ENCODE measurements around the gene ATXN7L1.

Gene ATXN7L1

DNA sequence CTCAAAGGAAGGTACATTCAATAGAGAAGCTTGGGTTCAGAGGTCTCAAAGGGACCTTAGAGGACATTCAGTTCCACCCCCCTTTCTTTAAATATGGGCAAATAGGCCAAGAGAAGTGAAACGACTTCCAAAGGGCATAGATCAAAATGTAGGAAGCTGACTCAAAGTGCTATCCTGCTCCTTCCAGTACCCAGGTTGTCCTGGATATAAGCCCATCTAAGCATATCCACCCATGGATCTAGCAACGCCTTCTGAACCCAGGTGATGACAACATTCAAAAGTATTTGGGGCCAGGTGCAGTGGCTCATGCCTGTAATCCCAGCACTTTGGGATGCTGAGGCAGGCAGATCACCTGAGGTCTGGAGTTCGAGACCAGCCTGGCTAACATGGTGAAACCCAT lies 5.3 kb downstream of the ATXN7L1 start:
- DNase-seq (ENCODE audit: low read depth, low spot score): no peak
- no peak overlapping the region for H3K9ac ChIP-seq (ENCODE audit: insufficient read length, low read depth)
- no peak for TF ChIP-seq SUZ12 (IDR thresholded peaks at IDR 0.05; ENCODE audit: extremely low read depth, insufficient read depth, insufficient read length)
- TF ChIP-seq ZNF274 (IDR thresholded peaks at IDR 0.05; ENCODE audit: low read depth, low read length): no peak
- no peak for TF ChIP-seq YY1 (IDR thresholded peaks at IDR 0.05; ENCODE audit: insufficient read depth, insufficient read length)
- H3K4me1 ChIP-seq (ENCODE audit: insufficient read depth, insufficient read length): peaks cover 2% of the 10 kb centered on the region
- H3K36me3 ChIP-seq (ENCODE audit: insufficient read depth, insufficient read length, low read length): peaks cover 33% of the 10 kb centered on the region
- no peaks in the 10 kb centered on the region for H3K27me3 ChIP-seq (ENCODE audit: insufficient read depth, insufficient read length)
- no peak overlapping the region for H3K4me3 ChIP-seq (ENCODE audit: insufficient read length, low read depth)
- H3K9me3 ChIP-seq (ENCODE audit: insufficient read depth, low read length): no peaks in the 10 kb centered on the region; the same call in 1 of the 2 replicates

DNA sequence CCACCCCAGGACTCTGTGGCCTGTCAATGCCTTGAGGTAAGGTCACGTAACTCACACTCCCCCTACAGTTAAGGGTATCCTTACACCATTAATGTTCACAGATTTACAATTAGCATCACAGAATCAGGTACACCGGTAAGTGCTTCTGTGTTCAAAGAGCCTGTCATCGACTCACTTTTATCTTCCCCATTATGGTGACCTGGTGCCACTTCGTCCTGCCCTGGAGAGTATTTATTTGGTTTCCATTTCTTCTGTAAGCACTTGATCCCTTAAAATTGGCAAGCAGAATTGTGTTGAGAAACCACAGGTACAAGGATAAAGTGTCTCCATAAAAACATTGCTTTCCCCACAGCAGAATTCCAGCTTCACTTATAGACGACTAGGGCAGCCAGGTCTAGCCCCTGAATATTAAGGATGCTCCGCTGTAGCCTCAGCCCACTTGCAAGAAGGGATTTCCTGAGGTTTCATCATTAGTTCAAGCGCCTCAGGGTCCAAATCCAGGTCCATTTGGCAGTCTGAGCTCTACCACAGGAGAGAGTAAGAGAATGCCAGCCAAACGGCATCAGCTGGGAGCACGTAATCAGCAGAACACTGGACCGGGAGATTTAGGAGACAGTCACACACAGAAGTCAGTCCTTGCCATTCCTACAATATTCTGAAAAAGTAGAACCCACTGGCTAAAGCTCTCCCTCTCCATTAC lies 10.1 kb downstream of the ATXN7L1 start:
- Histone ChIP-seq H3K36me3 (ENCODE audit: insufficient read depth, insufficient read length, low read length) (peaks cover 18% of the 10 kb centered on the region), H3K9ac (ENCODE audit: insufficient read length, low read depth) (no peak overlapping the region), H3K27me3 (ENCODE audit: insufficient read depth, insufficient read length) (no peaks in the 10 kb centered on the region), H3K4me1 (ENCODE audit: insufficient read depth, insufficient read length) (peaks cover 2% of the 10 kb centered on the region), H3K9me3 (ENCODE audit: insufficient read depth, low read length) (no peaks in the 10 kb centered on the region; the same call in 1 of the 2 replicates), H3K4me3 (ENCODE audit: insufficient read length, low read depth) (no peak overlapping the region)
- TF ChIP-seq ZNF274 (IDR thresholded peaks at IDR 0.05; ENCODE audit: low read depth, low read length) (no peak), SUZ12 (IDR thresholded peaks at IDR 0.05; ENCODE audit: extremely low read depth, insufficient read depth, insufficient read length) (no peak), YY1 (IDR thresholded peaks at IDR 0.05; ENCODE audit: insufficient read depth, insufficient read length) (no peak)
- DNase-seq (ENCODE audit: low read depth, low spot score): no peak

DNA sequence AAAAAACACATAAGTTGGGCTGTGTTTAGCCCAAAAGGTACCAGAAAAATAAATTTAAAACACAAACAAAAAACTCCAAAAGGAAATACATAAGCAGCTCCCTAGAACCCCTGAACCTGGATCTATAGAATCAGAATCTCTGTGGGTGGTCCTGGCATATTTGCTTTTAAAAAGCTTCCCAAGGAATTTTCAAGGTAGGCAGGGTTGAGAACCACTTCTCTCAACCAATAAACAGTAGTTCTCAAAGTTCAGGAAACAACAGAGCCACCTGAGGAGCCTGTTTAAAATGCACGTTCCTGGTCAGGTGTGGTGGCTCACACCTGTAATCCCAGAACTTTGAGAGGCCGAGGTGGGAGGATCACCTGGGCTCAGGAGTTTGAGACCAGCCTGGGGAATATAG lies 12.5 kb downstream of the ATXN7L1 start:
- DNase-seq (ENCODE audit: low read depth, low spot score): no peak
- H3K4me1 ChIP-seq (ENCODE audit: insufficient read depth, insufficient read length): peaks cover 2% of the 10 kb centered on the region
- H3K27me3 ChIP-seq (ENCODE audit: insufficient read depth, insufficient read length): no peaks in the 10 kb centered on the region
- no peak overlapping the region for H3K4me3 ChIP-seq (ENCODE audit: insufficient read length, low read depth)
- H3K9me3 ChIP-seq (ENCODE audit: insufficient read depth, low read length): no peaks in the 10 kb centered on the region
- no peak overlapping the region for H3K9ac ChIP-seq (ENCODE audit: insufficient read length, low read depth)
- peaks cover 13% of the 10 kb centered on the region for H3K36me3 ChIP-seq (ENCODE audit: insufficient read depth, insufficient read length, low read length)
- TF ChIP-seq ZNF274 (IDR thresholded peaks at IDR 0.05; ENCODE audit: low read depth, low read length): no peak
- TF ChIP-seq YY1 (IDR thresholded peaks at IDR 0.05; ENCODE audit: insufficient read depth, insufficient read length): no peak
- no peak for TF ChIP-seq SUZ12 (IDR thresholded peaks at IDR 0.05; ENCODE audit: extremely low read depth, insufficient read depth, insufficient read length)

DNA sequence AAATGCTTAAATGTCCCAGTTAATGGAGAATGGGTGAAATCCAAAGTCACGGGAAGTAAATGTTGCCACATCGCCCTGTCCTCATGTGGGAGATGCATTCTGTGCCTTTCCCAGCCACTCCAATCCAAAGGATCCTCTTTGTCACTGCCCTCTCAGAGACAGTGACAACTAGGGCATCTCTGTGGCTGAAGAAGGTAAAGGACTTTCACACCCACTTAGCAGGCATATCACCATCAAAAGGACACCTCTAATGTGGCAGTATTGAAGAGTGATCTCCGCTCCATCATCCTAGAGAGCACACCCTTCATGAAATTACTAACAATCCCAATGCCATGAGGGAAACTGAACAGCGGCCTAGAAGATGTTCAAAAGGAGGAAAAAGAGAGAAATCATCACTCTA lies 13.6 kb downstream of the ATXN7L1 start:
- TF ChIP-seq SUZ12 (IDR thresholded peaks at IDR 0.05; ENCODE audit: extremely low read depth, insufficient read depth, insufficient read length) (no peak), YY1 (IDR thresholded peaks at IDR 0.05; ENCODE audit: insufficient read depth, insufficient read length) (no peak), ZNF274 (IDR thresholded peaks at IDR 0.05; ENCODE audit: low read depth, low read length) (no peak)
- Histone ChIP-seq H3K36me3 (ENCODE audit: insufficient read depth, insufficient read length, low read length) (peaks cover 12% of the 10 kb centered on the region), H3K9ac (ENCODE audit: insufficient read length, low read depth) (no peak overlapping the region), H3K27me3 (ENCODE audit: insufficient read depth, insufficient read length) (no peaks in the 10 kb centered on the region), H3K4me3 (ENCODE audit: insufficient read length, low read depth) (no peak overlapping the region), H3K9me3 (ENCODE audit: insufficient read depth, low read length) (no peaks in the 10 kb centered on the region), H3K4me1 (ENCODE audit: insufficient read depth, insufficient read length) (peaks cover 1% of the 10 kb centered on the region)
- no peak for DNase-seq (ENCODE audit: low read depth, low spot score)

DNA sequence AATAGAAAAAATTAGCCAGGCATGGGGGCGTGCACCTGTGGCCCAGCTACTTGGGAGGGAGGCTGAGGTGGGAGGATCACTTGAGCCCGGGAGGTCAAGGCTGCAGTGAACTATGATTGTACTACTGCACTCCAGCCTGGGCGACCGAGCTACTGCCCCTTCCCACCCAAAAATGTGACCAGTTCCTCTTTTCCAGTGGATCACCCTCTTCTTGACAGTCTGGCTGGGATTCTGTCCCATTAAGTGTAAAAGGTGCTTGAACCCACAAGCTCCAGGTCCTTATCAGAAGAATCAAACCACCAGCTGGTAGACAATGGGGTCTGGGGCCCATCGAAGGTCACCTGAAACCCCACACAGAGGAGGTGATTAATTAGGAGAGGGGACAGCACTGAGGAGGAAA lies 14.1 kb downstream of the ATXN7L1 start:
- H3K9me3 ChIP-seq (ENCODE audit: insufficient read depth, low read length): no peaks in the 10 kb centered on the region
- H3K4me3 ChIP-seq (ENCODE audit: insufficient read length, low read depth): no peak overlapping the region
- no peaks in the 10 kb centered on the region for H3K27me3 ChIP-seq (ENCODE audit: insufficient read depth, insufficient read length)
- TF ChIP-seq YY1 (IDR thresholded peaks at IDR 0.05; ENCODE audit: insufficient read depth, insufficient read length) (no peak), ZNF274 (IDR thresholded peaks at IDR 0.05; ENCODE audit: low read depth, low read length) (no peak), SUZ12 (IDR thresholded peaks at IDR 0.05; ENCODE audit: extremely low read depth, insufficient read depth, insufficient read length) (no peak)
- no peak overlapping the region for H3K9ac ChIP-seq (ENCODE audit: insufficient read length, low read depth)
- no peak for DNase-seq (ENCODE audit: low read depth, low spot score)
- H3K36me3 ChIP-seq (ENCODE audit: insufficient read depth, insufficient read length, low read length): peaks cover 8% of the 10 kb centered on the region
- no peaks in the 10 kb centered on the region for H3K4me1 ChIP-seq (ENCODE audit: insufficient read depth, insufficient read length)

DNA sequence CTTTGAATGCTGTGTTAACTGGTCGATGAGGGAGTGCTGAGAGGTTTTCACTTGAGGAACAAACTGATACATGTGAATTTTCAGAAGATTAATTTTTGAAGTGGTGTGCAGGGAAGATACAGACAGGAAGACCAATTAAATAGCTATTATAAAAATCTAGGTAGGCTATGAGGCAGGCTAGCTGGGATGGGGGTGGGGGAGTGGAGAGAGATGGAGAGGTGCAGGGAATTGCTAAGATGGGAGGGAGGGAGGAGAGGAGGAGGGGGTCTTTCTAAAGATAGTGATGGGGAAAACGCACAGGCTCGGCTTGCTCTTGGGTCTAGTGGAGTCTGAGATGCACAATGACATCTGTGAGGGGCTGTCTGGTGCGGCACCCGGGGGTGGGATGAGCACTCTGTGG lies 15.2 kb downstream of the ATXN7L1 start:
- Histone ChIP-seq H3K9ac (ENCODE audit: insufficient read length, low read depth) (no peak overlapping the region), H3K36me3 (ENCODE audit: insufficient read depth, insufficient read length, low read length) (peaks cover 3% of the 10 kb centered on the region), H3K9me3 (ENCODE audit: insufficient read depth, low read length) (no peaks in the 10 kb centered on the region), H3K4me3 (ENCODE audit: insufficient read length, low read depth) (no peak overlapping the region), H3K4me1 (ENCODE audit: insufficient read depth, insufficient read length) (no peaks in the 10 kb centered on the region), H3K27me3 (ENCODE audit: insufficient read depth, insufficient read length) (no peaks in the 10 kb centered on the region)
- TF ChIP-seq SUZ12 (IDR thresholded peaks at IDR 0.05; ENCODE audit: extremely low read depth, insufficient read depth, insufficient read length): no peak
- no peak for TF ChIP-seq YY1 (IDR thresholded peaks at IDR 0.05; ENCODE audit: insufficient read depth, insufficient read length)
- TF ChIP-seq ZNF274 (IDR thresholded peaks at IDR 0.05; ENCODE audit: low read depth, low read length): no peak
- DNase-seq (ENCODE audit: low read depth, low spot score): no peak

DNA sequence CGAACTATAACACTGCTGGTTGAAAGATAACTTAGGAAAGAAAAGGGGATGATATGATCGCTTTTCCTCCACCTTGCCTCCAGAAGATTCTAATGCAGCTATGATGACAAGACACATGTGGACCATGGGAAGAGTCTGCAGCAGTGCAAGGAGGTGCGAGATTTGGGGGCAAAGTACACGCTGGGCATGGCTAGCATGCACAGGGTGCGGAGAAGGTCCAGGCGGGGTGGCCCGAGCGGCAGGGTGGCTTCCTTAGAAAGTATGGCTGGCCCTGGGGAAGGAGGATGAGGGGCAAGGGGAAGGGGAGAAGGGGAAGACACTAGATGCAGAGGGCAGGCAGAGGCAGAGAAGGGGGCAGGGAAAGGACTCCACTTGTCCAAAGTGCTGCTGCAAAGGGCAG lies 15.6 kb downstream of the ATXN7L1 start:
- H3K36me3 ChIP-seq (ENCODE audit: insufficient read depth, insufficient read length, low read length): no peaks in the 10 kb centered on the region
- no peaks in the 10 kb centered on the region for H3K27me3 ChIP-seq (ENCODE audit: insufficient read depth, insufficient read length)
- TF ChIP-seq YY1 (IDR thresholded peaks at IDR 0.05; ENCODE audit: insufficient read depth, insufficient read length) (no peak), SUZ12 (IDR thresholded peaks at IDR 0.05; ENCODE audit: extremely low read depth, insufficient read depth, insufficient read length) (no peak), ZNF274 (IDR thresholded peaks at IDR 0.05; ENCODE audit: low read depth, low read length) (no peak)
- H3K9ac ChIP-seq (ENCODE audit: insufficient read length, low read depth): no peak overlapping the region
- H3K4me3 ChIP-seq (ENCODE audit: insufficient read length, low read depth): no peak overlapping the region
- no peak for DNase-seq (ENCODE audit: low read depth, low spot score)
- H3K4me1 ChIP-seq (ENCODE audit: insufficient read depth, insufficient read length): no peaks in the 10 kb centered on the region
- H3K9me3 ChIP-seq (ENCODE audit: insufficient read depth, low read length): no peaks in the 10 kb centered on the region
